ENCODE results near the gene RAB7A. TPM values are rescaled to one million over a fixed set of nuclear protein-coding genes. Genes with fewer than 3 reads are reported as not detected.

Gene RAB7A
- total and polyA plus RNA-seq, 10 of the 15 experiments (the other 5 are each of a cell fraction or from before 2014, with no cell fraction given), result 40.3 to 212 (median 160) TPM

- RAD21 ChIA-PET (ENCODE audit: unreplicated experiment), result no interaction called here
- POLR2A ChIA-PET, result no interaction called here
- no peaks in the 10 kb centered on the region for H3K36me3 ChIP-seq (ENCODE audit: control insufficient read depth in 2 of 2, insufficient read depth in 2 of 2, low read length in 1 of 2)
- peaks cover 14% of the 10 kb centered on the region; the same call in 2 of the 3 replicates for H3K9me3 ChIP-seq (replicated peaks; ENCODE audit: control insufficient read depth, insufficient read depth, low read length)
- TF ChIP-seq ZNF274 (IDR thresholded peaks at IDR 0.05; ENCODE audit: insufficient read depth, insufficient read length), result no peak
- no peak for TF ChIP-seq E4F1 (IDR thresholded peaks at IDR 0.05; ENCODE audit: borderline replicate concordance, partially characterized antibody)
- TF ChIP-seq, protein P1, sequence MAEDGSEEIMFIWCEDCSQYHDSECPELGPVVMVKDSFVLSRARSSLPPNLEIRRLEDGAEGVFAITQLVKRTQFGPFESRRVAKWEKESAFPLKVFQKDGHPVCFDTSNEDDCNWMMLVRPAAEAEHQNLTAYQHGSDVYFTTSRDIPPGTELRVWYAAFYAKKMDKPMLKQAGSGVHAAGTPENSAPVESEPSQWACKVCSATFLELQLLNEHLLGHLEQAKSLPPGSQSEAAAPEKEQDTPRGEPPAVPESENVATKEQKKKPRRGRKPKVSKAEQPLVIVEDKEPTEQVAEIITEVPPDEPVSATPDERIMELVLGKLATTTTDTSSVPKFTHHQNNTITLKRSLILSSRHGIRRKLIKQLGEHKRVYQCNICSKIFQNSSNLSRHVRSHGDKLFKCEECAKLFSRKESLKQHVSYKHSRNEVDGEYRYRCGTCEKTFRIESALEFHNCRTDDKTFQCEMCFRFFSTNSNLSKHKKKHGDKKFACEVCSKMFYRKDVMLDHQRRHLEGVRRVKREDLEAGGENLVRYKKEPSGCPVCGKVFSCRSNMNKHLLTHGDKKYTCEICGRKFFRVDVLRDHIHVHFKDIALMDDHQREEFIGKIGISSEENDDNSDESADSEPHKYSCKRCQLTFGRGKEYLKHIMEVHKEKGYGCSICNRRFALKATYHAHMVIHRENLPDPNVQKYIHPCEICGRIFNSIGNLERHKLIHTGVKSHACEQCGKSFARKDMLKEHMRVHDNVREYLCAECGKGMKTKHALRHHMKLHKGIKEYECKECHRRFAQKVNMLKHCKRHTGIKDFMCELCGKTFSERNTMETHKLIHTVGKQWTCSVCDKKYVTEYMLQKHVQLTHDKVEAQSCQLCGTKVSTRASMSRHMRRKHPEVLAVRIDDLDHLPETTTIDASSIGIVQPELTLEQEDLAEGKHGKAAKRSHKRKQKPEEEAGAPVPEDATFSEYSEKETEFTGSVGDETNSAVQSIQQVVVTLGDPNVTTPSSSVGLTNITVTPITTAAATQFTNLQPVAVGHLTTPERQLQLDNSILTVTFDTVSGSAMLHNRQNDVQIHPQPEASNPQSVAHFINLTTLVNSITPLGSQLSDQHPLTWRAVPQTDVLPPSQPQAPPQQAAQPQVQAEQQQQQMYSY (CRISPR knock-in tag; IDR thresholded peaks at IDR 0.05), result no peak
- peak; percentile 58; the same call in 1 of the 2 replicates for TF ChIP-seq CEBPZ (IDR thresholded peaks at IDR 0.05; ENCODE audit: low read depth, low read length)
- TF ChIP-seq, protein P2, sequence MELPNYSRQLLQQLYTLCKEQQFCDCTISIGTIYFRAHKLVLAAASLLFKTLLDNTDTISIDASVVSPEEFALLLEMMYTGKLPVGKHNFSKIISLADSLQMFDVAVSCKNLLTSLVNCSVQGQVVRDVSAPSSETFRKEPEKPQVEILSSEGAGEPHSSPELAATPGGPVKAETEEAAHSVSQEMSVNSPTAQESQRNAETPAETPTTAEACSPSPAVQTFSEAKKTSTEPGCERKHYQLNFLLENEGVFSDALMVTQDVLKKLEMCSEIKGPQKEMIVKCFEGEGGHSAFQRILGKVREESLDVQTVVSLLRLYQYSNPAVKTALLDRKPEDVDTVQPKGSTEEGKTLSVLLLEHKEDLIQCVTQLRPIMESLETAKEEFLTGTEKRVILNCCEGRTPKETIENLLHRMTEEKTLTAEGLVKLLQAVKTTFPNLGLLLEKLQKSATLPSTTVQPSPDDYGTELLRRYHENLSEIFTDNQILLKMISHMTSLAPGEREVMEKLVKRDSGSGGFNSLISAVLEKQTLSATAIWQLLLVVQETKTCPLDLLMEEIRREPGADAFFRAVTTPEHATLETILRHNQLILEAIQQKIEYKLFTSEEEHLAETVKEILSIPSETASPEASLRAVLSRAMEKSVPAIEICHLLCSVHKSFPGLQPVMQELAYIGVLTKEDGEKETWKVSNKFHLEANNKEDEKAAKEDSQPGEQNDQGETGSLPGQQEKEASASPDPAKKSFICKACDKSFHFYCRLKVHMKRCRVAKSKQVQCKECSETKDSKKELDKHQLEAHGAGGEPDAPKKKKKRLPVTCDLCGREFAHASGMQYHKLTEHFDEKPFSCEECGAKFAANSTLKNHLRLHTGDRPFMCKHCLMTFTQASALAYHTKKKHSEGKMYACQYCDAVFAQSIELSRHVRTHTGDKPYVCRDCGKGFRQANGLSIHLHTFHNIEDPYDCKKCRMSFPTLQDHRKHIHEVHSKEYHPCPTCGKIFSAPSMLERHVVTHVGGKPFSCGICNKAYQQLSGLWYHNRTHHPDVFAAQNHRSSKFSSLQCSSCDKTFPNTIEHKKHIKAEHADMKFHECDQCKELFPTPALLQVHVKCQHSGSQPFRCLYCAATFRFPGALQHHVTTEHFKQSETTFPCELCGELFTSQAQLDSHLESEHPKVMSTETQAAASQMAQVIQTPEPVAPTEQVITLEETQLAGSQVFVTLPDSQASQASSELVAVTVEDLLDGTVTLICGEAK (IDR thresholded peaks at IDR 0.05; ENCODE audit: borderline replicate concordance), result no peak
- TF ChIP-seq CBX5 (IDR thresholded peaks at IDR 0.05; ENCODE audit: low read depth), result peak; percentile 98
- no peak for TF ChIP-seq TARDBP (IDR thresholded peaks at IDR 0.05; ENCODE audit: borderline replicate concordance)
- TF ChIP-seq ASH2L (IDR thresholded peaks at IDR 0.05; ENCODE audit: borderline replicate concordance, low read depth), result no peak
- TF ChIP-seq BMI1 (IDR thresholded peaks at IDR 0.05; ENCODE audit: borderline replicate concordance), result no peak
- no peaks in the 10 kb centered on the region; a peak in 1 of 4 replicates for H3K27me3 ChIP-seq (replicated peaks in 1 of 2; ENCODE audit: control insufficient read depth in 2 of 2, insufficient read depth in 2 of 2, low read length in 1 of 2)
- no peak overlapping the region for H3K9ac ChIP-seq (ENCODE audit: control insufficient read depth, insufficient read depth, low read length)
- H3K4me3 ChIP-seq, result no peak overlapping the region
- intact Hi-C loops (cut with micrococcal nuclease; ENCODE audit: unreplicated experiment), result no loop called here
- no peak overlapping the region for H3K27ac ChIP-seq (ENCODE audit: control insufficient read depth, insufficient read depth)
- no TSS peak for BruUV-seq (replicated peaks)
- H3K79me2 ChIP-seq (ENCODE audit: control insufficient read depth, insufficient read depth, low read length), result no peaks in the 10 kb centered on the region
- no peaks in the 10 kb centered on the region for H3K4me1 ChIP-seq (ENCODE audit: control insufficient read depth, insufficient read depth, low read length)
- no peak overlapping the region for H3K4me2 ChIP-seq (ENCODE audit: control insufficient read depth, insufficient read depth)
- SMC1A ChIA-PET (ENCODE audit: uncharacterized antibody, unreplicated experiment), result interaction anchor here (1.1 kb wide), 1 partner anchor 160 kb away, joined by 3 read pairs; no protein-coding TSS in a partner anchor
- CTCF ChIA-PET, result no interaction called here
- DNase-seq (ENCODE audit: low read depth, low spot score) (no peak), FAIRE-seq (no peak), ATAC-seq (no peak)
- WGBS (ENCODE audit: insufficient coverage, insufficient replicate concordance, low lambda C conversion rate, missing lambda C conversion rate), result 94% methylated on average over 6 of the region's 6 CpGs
- no peak overlapping the region for H2AFZ ChIP-seq (ENCODE audit: control insufficient read depth, low read depth, low read length)
- in situ Hi-C loops (cut with MboI), result no loop called here
- no peaks in the 10 kb centered on the region for H4K20me1 ChIP-seq (ENCODE audit: control insufficient read depth, insufficient read depth)
Observed at GRCh38 chr3:128859630-128860029, 133.6 kb downstream of the RAB7A start.

Data from GM12878 (cell line).